ENCODE data around the gene SCAPER.

Gene SCAPER

DNA sequence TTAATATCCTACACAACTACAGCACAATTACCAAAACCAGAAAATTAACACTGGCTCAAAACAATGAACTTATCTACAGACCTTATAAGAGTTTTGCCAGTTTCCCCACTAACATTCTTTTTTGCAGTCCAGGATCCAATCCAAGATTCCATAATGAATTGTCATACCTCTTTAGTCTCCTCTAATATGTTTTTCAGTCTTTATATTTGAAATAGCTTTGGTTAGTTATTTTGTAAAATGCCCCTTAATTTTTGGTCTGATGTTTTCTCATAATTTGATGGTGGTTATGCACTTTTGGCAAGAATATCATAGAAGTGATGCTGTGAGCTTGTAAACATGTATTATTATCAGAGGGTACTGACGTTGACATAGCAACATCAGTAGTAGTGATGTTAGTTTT lies 444.3 kb downstream of the SCAPER start:
- TF ChIP-seq FOXP2 (optimal IDR thresholded peaks at IDR 0.05; ENCODE audit: borderline replicate concordance, extremely low read depth, extremely low read length, insufficient read depth) (no peak), SIN3A (IDR thresholded peaks at IDR 0.05; ENCODE audit: borderline replicate concordance, insufficient read depth, low read length) (no peak), POLR2AphosphoS5 (IDR thresholded peaks at IDR 0.05; ENCODE audit: low read depth, low read length) (no peak), TAF1 (IDR thresholded peaks at IDR 0.05; ENCODE audit: borderline replicate concordance, insufficient read depth, low read length) (no peak)
- TF ChIP-seq, protein P1, sequence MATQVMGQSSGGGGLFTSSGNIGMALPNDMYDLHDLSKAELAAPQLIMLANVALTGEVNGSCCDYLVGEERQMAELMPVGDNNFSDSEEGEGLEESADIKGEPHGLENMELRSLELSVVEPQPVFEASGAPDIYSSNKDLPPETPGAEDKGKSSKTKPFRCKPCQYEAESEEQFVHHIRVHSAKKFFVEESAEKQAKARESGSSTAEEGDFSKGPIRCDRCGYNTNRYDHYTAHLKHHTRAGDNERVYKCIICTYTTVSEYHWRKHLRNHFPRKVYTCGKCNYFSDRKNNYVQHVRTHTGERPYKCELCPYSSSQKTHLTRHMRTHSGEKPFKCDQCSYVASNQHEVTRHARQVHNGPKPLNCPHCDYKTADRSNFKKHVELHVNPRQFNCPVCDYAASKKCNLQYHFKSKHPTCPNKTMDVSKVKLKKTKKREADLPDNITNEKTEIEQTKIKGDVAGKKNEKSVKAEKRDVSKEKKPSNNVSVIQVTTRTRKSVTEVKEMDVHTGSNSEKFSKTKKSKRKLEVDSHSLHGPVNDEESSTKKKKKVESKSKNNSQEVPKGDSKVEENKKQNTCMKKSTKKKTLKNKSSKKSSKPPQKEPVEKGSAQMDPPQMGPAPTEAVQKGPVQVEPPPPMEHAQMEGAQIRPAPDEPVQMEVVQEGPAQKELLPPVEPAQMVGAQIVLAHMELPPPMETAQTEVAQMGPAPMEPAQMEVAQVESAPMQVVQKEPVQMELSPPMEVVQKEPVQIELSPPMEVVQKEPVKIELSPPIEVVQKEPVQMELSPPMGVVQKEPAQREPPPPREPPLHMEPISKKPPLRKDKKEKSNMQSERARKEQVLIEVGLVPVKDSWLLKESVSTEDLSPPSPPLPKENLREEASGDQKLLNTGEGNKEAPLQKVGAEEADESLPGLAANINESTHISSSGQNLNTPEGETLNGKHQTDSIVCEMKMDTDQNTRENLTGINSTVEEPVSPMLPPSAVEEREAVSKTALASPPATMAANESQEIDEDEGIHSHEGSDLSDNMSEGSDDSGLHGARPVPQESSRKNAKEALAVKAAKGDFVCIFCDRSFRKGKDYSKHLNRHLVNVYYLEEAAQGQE (IDR thresholded peaks at IDR 0.05; ENCODE audit: insufficient read depth in 1 of 2, low read depth in 2 of 2, low read length in 2 of 2) = no peak

DNA sequence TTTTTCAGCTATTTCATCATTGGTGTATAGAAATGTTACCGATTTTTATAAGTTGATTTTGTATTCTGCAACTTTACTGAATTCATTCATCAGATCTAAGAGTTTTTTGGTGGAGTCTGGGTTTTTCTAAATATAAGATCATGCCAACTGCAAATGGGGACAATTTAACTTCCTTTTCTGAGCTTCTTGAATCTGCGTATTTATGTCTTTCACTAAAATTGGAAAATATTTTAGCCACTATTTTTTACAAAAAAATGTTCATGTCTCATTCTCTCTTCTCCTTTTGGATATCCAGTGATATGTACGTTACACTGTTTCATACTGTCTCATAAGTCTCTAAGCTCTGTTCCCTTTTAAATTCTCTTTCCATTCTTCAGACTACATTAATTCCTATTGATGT lies 444.8 kb downstream of the SCAPER start:
- TF ChIP-seq SIN3A (IDR thresholded peaks at IDR 0.05; ENCODE audit: borderline replicate concordance, insufficient read depth, low read length) (no peak), POLR2AphosphoS5 (IDR thresholded peaks at IDR 0.05; ENCODE audit: low read depth, low read length) (no peak), TAF1 (IDR thresholded peaks at IDR 0.05; ENCODE audit: borderline replicate concordance, insufficient read depth, low read length) (no peak), FOXP2 (optimal IDR thresholded peaks at IDR 0.05; ENCODE audit: borderline replicate concordance, extremely low read depth, extremely low read length, insufficient read depth) (no peak)
- TF ChIP-seq, protein P1 (IDR thresholded peaks at IDR 0.05; ENCODE audit: insufficient read depth in 1 of 2, low read depth in 2 of 2, low read length in 2 of 2) = no peak

DNA sequence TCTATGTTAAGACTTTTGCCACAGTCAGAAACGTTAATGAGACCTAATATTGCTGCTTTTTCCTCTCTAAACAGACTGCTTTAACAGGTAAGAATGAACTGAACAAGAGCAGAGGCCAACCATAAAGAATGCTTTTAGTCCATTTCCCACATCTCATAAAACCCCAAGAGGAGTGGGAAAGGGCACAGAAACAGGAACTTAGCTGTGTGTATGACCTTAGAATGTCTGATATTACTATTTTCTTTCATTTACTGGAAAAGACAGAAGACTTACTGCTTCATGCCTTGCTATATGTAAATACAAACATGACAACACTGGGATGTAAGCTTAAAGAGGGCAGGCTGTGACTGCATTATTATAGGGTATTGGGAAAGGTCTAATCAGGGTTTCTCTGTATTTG lies 453.6 kb downstream of the SCAPER start:
- TF ChIP-seq SIN3A (IDR thresholded peaks at IDR 0.05; ENCODE audit: borderline replicate concordance, insufficient read depth, low read length) = no peak
- TF ChIP-seq FOXP2 (optimal IDR thresholded peaks at IDR 0.05; ENCODE audit: borderline replicate concordance, extremely low read depth, extremely low read length, insufficient read depth) = no peak
- TF ChIP-seq TAF1 (IDR thresholded peaks at IDR 0.05; ENCODE audit: borderline replicate concordance, insufficient read depth, low read length) = no peak
- no peak for TF ChIP-seq POLR2AphosphoS5 (IDR thresholded peaks at IDR 0.05; ENCODE audit: low read depth, low read length)
- TF ChIP-seq, protein P1 (IDR thresholded peaks at IDR 0.05; ENCODE audit: insufficient read depth in 1 of 2, low read depth in 2 of 2, low read length in 2 of 2) = no peak

DNA sequence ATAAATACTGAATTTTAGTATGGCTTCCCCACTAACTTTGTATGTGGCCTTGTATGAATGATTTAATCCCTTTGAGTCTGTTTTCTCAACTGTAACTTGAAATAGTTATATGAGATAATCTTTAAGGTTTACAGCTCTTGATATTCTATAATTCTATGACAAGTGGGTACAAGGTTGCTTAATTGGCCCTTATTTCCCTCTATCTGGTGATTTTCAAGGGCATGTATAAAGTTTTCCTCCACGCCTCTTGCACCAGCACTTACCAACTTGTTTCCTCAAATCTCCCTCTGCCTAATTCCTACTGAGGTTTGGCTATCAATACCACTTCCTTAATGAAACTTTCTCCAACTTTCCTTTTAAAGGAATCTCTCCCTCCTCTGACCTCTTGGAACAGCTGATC lies 455.7 kb downstream of the SCAPER start:
- TF ChIP-seq, protein P1 (IDR thresholded peaks at IDR 0.05; ENCODE audit: insufficient read depth in 1 of 2, low read depth in 2 of 2, low read length in 2 of 2) = no peak

DNA sequence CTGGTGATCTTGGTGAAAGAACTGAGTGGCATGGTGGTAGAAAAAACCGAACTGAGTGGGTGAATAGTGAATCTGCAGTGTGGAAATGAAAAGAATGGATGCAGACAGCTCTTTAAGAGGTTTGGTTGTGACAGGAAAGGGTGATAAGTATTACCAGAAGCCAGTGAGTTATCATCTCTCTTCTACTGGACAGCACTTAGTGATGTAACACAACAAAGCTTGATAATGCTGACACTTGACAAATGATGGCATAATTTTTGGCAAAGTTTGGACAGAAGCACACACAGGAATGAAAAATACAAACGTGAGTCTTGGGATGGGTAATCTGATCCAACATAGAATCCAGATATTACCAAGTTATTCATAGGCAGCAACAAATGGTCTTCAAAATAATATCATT lies 456.4 kb downstream of the SCAPER start:
- TF ChIP-seq, protein P1 (IDR thresholded peaks at IDR 0.05; ENCODE audit: insufficient read depth in 1 of 2, low read depth in 2 of 2, low read length in 2 of 2) = no peak
- TF ChIP-seq FOXP2 (optimal IDR thresholded peaks at IDR 0.05; ENCODE audit: borderline replicate concordance, extremely low read depth, extremely low read length, insufficient read depth) = no peak

Measured in PFSK-1 (cell line).